CD4-positive, alpha-beta T cell (primary cell): Measurements from ENCODE around the gene PIK3R1. TPM values are rescaled to one million over a fixed set of nuclear protein-coding genes. Genes with fewer than 3 reads are reported as not detected.

Experiments
- ATAC-seq: fragments of 200-7000 bp; cut with Tn5 transposase; one replicate; pipeline ENCODE4 v1.10.0; 2022; ENCODE audit warnings: mild to moderate bottlenecking; ENCODE audit not compliant: poor library complexity
- CTCF ChIA-PET: fragments of 350-600 bp; sonication (Branson Sonifier 250); formaldehyde crosslinking; loops from one replicate; lab custom pipeline; 2021; ENCODE audit warnings: antibody characterized with exemption, inconsistent platforms; lab: Charles Lee
- POLR2A ChIA-PET: fragments of 350-600 bp; sonication (Branson Sonifier 250); formaldehyde crosslinking; loops from one replicate; lab custom pipeline; 2021; ENCODE audit warnings: antibody characterized with exemption, inconsistent platforms; lab: Charles Lee
- DNase-seq, 14 experiments: peaks; one replicate each; pipeline ENCODE4 v3.0.0-alpha.2; 2013 to 2020; ENCODE audit warnings: mixed read lengths in 2 of 14
- H3K27ac ChIP-seq, 2 donors: one replicate each; pipeline versions ENCODE4 v1.5.1 to v1.7.0; 2013; ENCODE audit warnings: low read length in 2 of 2, low read depth in 1 of 2, mild to moderate bottlenecking in 1 of 2
- H3K27me3 ChIP-seq, 2 experiments: 1 replicate in 1 of 2; 2 replicates in 1 of 2; pipeline versions ENCODE4 v1.6.1 to v1.7.0; 2013; ENCODE audit warnings: low read length in 2 of 2, control low read depth in 1 of 2, mild to moderate bottlenecking in 1 of 2, moderate library complexity in 1 of 2; ENCODE audit not compliant: insufficient read depth in 2 of 2, control insufficient read depth in 1 of 2
- H3K36me3 ChIP-seq: one replicate; pipeline ENCODE4 v1.6.1; 2013; ENCODE audit warnings: low read length, control low read depth; ENCODE audit not compliant: insufficient read depth
- H3K4me1 ChIP-seq: one replicate; pipeline ENCODE4 v1.6.1; 2013; ENCODE audit warnings: low read length, control low read depth; ENCODE audit not compliant: insufficient read depth
- H3K4me3 ChIP-seq: one replicate; pipeline ENCODE4 v1.5.1; 2013; ENCODE audit warnings: mild to moderate bottlenecking, low read length, moderate library complexity
- H3K9me3 ChIP-seq, 2 experiments: 1 replicate in 1 of 2; 2 replicates in 1 of 2; pipeline versions ENCODE4 v1.6.1 to v1.7.0; 2013; ENCODE audit warnings: low read length in 2 of 2, mild to moderate bottlenecking in 2 of 2, control low read depth in 1 of 2, moderate library complexity in 1 of 2; ENCODE audit not compliant: control insufficient read depth in 1 of 2, insufficient read depth in 1 of 2
- H3K27ac Mint-ChIP-seq: one replicate; pipeline ENCODE4 v1.8.0; 2020; ENCODE audit warnings: mixed read lengths
- H3K27me3 Mint-ChIP-seq: one replicate; pipeline ENCODE4 v1.8.0; 2021; ENCODE audit warnings: mixed read lengths
- H3K36me3 Mint-ChIP-seq: one replicate; pipeline ENCODE4 v1.8.0; 2021; ENCODE audit warnings: low read depth, mixed read lengths
- H3K4me1 Mint-ChIP-seq: one replicate; pipeline ENCODE4 v1.8.0; 2021; ENCODE audit warnings: low read depth, mixed read lengths
- H3K4me3 Mint-ChIP-seq: one replicate; pipeline ENCODE4 v1.8.0; 2020; ENCODE audit warnings: mild to moderate bottlenecking, mixed read lengths
- H3K9me3 Mint-ChIP-seq: one replicate; pipeline ENCODE4 v1.8.0; 2020; ENCODE audit warnings: mixed read lengths
- CTCF ChIP-seq: fragments of 200-600 bp; IDR thresholded peaks from one replicate; pipeline ENCODE4 v1.8.0; 2022; ENCODE audit warnings: antibody characterized with exemption, mild to moderate bottlenecking
- intact Hi-C, 2 experiments: fragments of 100-400 bp; cut with DNase I in 1 of 2; cut with micrococcal nuclease in 1 of 2; formaldehyde crosslinking; loops; one replicate each; pipeline versions ENCODE4 v1.15.1 to v1.9.0; 2023 to 2025; cut with DNase I, micrococcal nuclease
- total RNA-seq, 174 experiments: library from RNA in 2 of 174; stranded (reverse) in 2 of 174; gene quantifications; one replicate each; pipeline ENCODE4 v1.2.3 and lab custom pipeline; 2021 to 2026

The PIK3R1 gene
- total RNA-seq, 2 experiments from 2014 or later = 455 to 459 TPM

GRCh38 chr5:68237715-68238114 lies 22.2 kb downstream of the PIK3R1 start:
- POLR2A ChIA-PET = interaction anchor here (1.4 to 3.5 kb wide), 2 partner anchors 9 to 21 kb away, joined by 4 to 27 read pairs; partner anchors contain the start of gene PIK3R1
- H3K27me3 ChIP-seq = no peaks in the 10 kb centered on the region
- H3K9me3 ChIP-seq = no peaks in the 10 kb centered on the region
- peaks cover 4% of the 10 kb centered on the region for H3K36me3 ChIP-seq
- Mint-ChIP-seq H3K9me3 (no peaks in the 10 kb centered on the region), H3K36me3 (peaks cover 21% of the 10 kb centered on the region), H3K4me1 (peaks cover 93% of the 10 kb centered on the region), H3K27me3 (no peaks in the 10 kb centered on the region), H3K4me3 (peak overlapping the region; percentile 3), H3K27ac (peak overlapping the region; percentile 90)
- H3K4me1 ChIP-seq = peaks cover 28% of the 10 kb centered on the region
- no peak for DNase-seq
- peak overlapping the region; percentile 5 to 25 for H3K27ac ChIP-seq
- no peak overlapping the region for H3K4me3 ChIP-seq
- intact Hi-C loops = no loop called here
- no peak for TF ChIP-seq CTCF
- CTCF ChIA-PET = interaction anchor here (0.6 to 3.5 kb wide), 3 partner anchors 13 to 70 kb away, joined by 3 to 19 read pairs (median 3); partner anchors contain the start of gene PIK3R1
- ATAC-seq = no peak

- TF ChIP-seq CTCF = no peak
- Mint-ChIP-seq H3K27ac (peak overlapping the region; percentile 90), H3K9me3 (no peaks in the 10 kb centered on the region), H3K36me3 (peaks cover 24% of the 10 kb centered on the region), H3K4me1 (peaks cover 93% of the 10 kb centered on the region), H3K27me3 (no peaks in the 10 kb centered on the region), H3K4me3 (peak overlapping the region; percentile 82)
- intact Hi-C loops = loop anchor here in 1 of 2 experiments (1.0 kb wide), 2 partner anchors 17 to 24 kb away; partner anchors contain the start of gene PIK3R1
- Histone ChIP-seq H3K4me1 (peaks cover 37% of the 10 kb centered on the region), H3K27ac (peak overlapping the region; percentile 4 to 18), H3K9me3 (no peaks in the 10 kb centered on the region), H3K27me3 (no peaks in the 10 kb centered on the region), H3K36me3 (peaks cover 10% of the 10 kb centered on the region), H3K4me3 (peak overlapping the region; percentile 2)
- ATAC-seq (peak; percentile 96), DNase-seq (peak; percentile 61 to 92 (median 74))
- POLR2A ChIA-PET = interaction anchor here (1.0 to 3.5 kb wide), 4 partner anchors 10 to 23 kb away, joined by 3 to 27 read pairs (median 4); partner anchors contain the start of gene PIK3R1
- CTCF ChIA-PET = interaction anchor here (0.9 to 3.5 kb wide), 4 partner anchors 16 to 47 kb away, joined by 3 to 19 read pairs (median 4); partner anchors contain the start of gene PIK3R1
These were observed 23.9 kb downstream of the PIK3R1 start for GRCh38 chr5:68239487-68239886.

GRCh38 chr5:68240202-68240601 lies 24.6 kb downstream of the PIK3R1 start:
- Mint-ChIP-seq H3K4me1 (peaks cover 96% of the 10 kb centered on the region), H3K36me3 (peaks cover 22% of the 10 kb centered on the region), H3K27me3 (no peaks in the 10 kb centered on the region), H3K27ac (peak overlapping the region; percentile 90), H3K9me3 (no peaks in the 10 kb centered on the region), H3K4me3 (peak overlapping the region; percentile 58)
- POLR2A ChIA-PET = interaction anchor here (1.0 to 3.5 kb wide), 2 partner anchors 9 to 24 kb away, joined by 4 to 27 read pairs; partner anchors contain the start of gene PIK3R1
- Histone ChIP-seq H3K4me3 (no peak overlapping the region), H3K4me1 (peaks cover 32% of the 10 kb centered on the region), H3K27me3 (no peaks in the 10 kb centered on the region), H3K36me3 (peaks cover 10% of the 10 kb centered on the region), H3K9me3 (no peaks in the 10 kb centered on the region), H3K27ac (peak overlapping the region; percentile 18 to 55)
- no peak for TF ChIP-seq CTCF
- ATAC-seq (no peak), DNase-seq (no peak)
- CTCF ChIA-PET = interaction anchor here (1.1 kb wide), 1 partner anchor 46 kb away, joined by 4 read pairs; no protein-coding TSS in a partner anchor
- intact Hi-C loops = loop anchor here in 1 of 2 experiments (10.0 kb wide), 1 partner anchor 1235 kb away; no protein-coding TSS in a partner anchor
